KMS-11 (cell line): ENCODE measurements around the gene LHX1.

Experiments
- H2AFZ ChIP-seq: fragments of 200-600 bp; sonication (generic); 2 replicates; pipeline ENCODE4 v1.6.1; 2016; ENCODE audit warnings: antibody characterized with exemption, mixed run types, low read depth
- H3K27ac ChIP-seq: fragments of 200-600 bp; sonication (generic); 2 replicates; pipeline ENCODE4 v1.6.1; 2016; ENCODE audit warnings: mild to moderate bottlenecking, mixed run types
- H3K27me3 ChIP-seq: fragments of 200-600 bp; sonication (generic); 2 replicates; pipeline ENCODE4 v1.6.1; 2017; ENCODE audit warnings: mild to moderate bottlenecking, low read depth, mixed run types, moderate library complexity; ENCODE audit not compliant: insufficient read depth
- H3K36me3 ChIP-seq: fragments of 200-600 bp; sonication (generic); 2 replicates; pipeline ENCODE4 v1.6.1; 2017; ENCODE audit warnings: mild to moderate bottlenecking, mixed run types; ENCODE audit not compliant: insufficient read depth
- H3K4me1 ChIP-seq: fragments of 200-600 bp; sonication (generic); 2 replicates; pipeline ENCODE4 v1.6.1; 2016; ENCODE audit warnings: mild to moderate bottlenecking, low read depth, mixed run types; ENCODE audit not compliant: poor library complexity, severe bottlenecking
- H3K4me2 ChIP-seq: fragments of 200-600 bp; sonication (generic); 2 replicates; pipeline ENCODE4 v1.7.0; 2016; ENCODE audit warnings: mild to moderate bottlenecking, mixed run types
- H3K4me3 ChIP-seq: fragments of 200-600 bp; sonication (generic); IDR thresholded peaks from 2 replicates; pipeline ENCODE4 v1.6.1; 2017; ENCODE audit warnings: low read depth, low read length, mixed read lengths; ENCODE audit not compliant: insufficient read depth
- H3K79me2 ChIP-seq: fragments of 200-600 bp; sonication (generic); 2 replicates; pipeline ENCODE4 v1.6.1; 2016; ENCODE audit warnings: low read depth, mixed run types; ENCODE audit not compliant: insufficient read depth
- H3K9ac ChIP-seq: fragments of 200-600 bp; sonication (generic); 2 replicates; pipeline ENCODE4 v1.6.1; 2016; ENCODE audit warnings: mild to moderate bottlenecking, mixed run types
- H4K20me1 ChIP-seq: fragments of 200-600 bp; sonication (generic); 2 replicates; pipeline ENCODE4 v1.6.1; 2016; ENCODE audit warnings: mild to moderate bottlenecking, mixed run types; ENCODE audit not compliant: insufficient read depth
- CTCF ChIP-seq: fragments of 200-600 bp; sonication (generic); conservative IDR thresholded peaks from 2 replicates; pipeline ENCODE4 v1.6.1; 2017; ENCODE audit warnings: low read depth, mild to moderate bottlenecking, antibody characterized with exemption, low read length, moderate library complexity, mixed read lengths

The LHX1 gene

GRCh38 chr17:36942631-36943125 lies 5.4 kb downstream of the LHX1 start:
- H3K27me3 ChIP-seq, result peaks cover 54% of the 10 kb centered on the region
- no peak overlapping the region for H3K4me2 ChIP-seq
- H3K27ac ChIP-seq, result no peak overlapping the region
- H3K36me3 ChIP-seq, result no peaks in the 10 kb centered on the region
- no peaks in the 10 kb centered on the region for H3K79me2 ChIP-seq
- no peak overlapping the region for H3K9ac ChIP-seq
- no peak overlapping the region for H2AFZ ChIP-seq
- H3K4me1 ChIP-seq, result no peaks in the 10 kb centered on the region
- no peaks in the 10 kb centered on the region for H4K20me1 ChIP-seq
- TF ChIP-seq CTCF, result no peak
- H3K4me3 ChIP-seq, result no peak overlapping the region

- Histone ChIP-seq H3K9ac (no peak overlapping the region), H3K4me1 (peaks cover 7% of the 10 kb centered on the region), H4K20me1 (no peaks in the 10 kb centered on the region), H3K27ac (no peak overlapping the region), H3K4me2 (no peak overlapping the region), H3K4me3 (no peak overlapping the region), H3K27me3 (peaks cover 46% of the 10 kb centered on the region), H3K79me2 (no peaks in the 10 kb centered on the region), H3K36me3 (no peaks in the 10 kb centered on the region), H2AFZ (no peak overlapping the region)
- TF ChIP-seq CTCF, result no peak
These were observed 6.2 kb downstream of the LHX1 start for GRCh38 chr17:36943250-36944191.

GRCh38 chr17:36944553-36944952 lies 7.3 kb downstream of the LHX1 start:
- Histone ChIP-seq H3K27ac (no peak overlapping the region), H4K20me1 (no peaks in the 10 kb centered on the region), H3K4me1 (peaks cover 7% of the 10 kb centered on the region), H3K4me2 (no peak overlapping the region), H2AFZ (no peak overlapping the region), H3K9ac (no peak overlapping the region), H3K79me2 (peaks cover 6% of the 10 kb centered on the region), H3K36me3 (no peaks in the 10 kb centered on the region), H3K27me3 (peaks cover 35% of the 10 kb centered on the region), H3K4me3 (no peak overlapping the region)
- no peak for TF ChIP-seq CTCF

GRCh38 chr17:36945140-36945539 lies 7.9 kb downstream of the LHX1 start:
- Histone ChIP-seq H3K27ac (no peak overlapping the region), H2AFZ (no peak overlapping the region), H3K9ac (no peak overlapping the region), H3K4me1 (peaks cover 9% of the 10 kb centered on the region), H3K27me3 (peaks cover 32% of the 10 kb centered on the region), H3K4me3 (no peak overlapping the region), H3K36me3 (no peaks in the 10 kb centered on the region), H3K79me2 (peaks cover 12% of the 10 kb centered on the region), H4K20me1 (no peaks in the 10 kb centered on the region), H3K4me2 (no peak overlapping the region)
- no peak for TF ChIP-seq CTCF
